OCI-LY7 (cell line): ENCODE data around the gene NEIL3. TPM values are rescaled to one million over a fixed set of nuclear protein-coding genes. Genes with fewer than 3 reads are reported as not detected.

Experiments
- BruUV-seq: library from RNA; stranded (reverse); fragments of 400-500 nt; replicated peaks from 2 replicates; lab custom pipeline; 2021; lab: Mats Ljungman, UMichigan
- CTCF ChIA-PET: fragments of 300-600 bp; sonication (Branson Sonifier 250); formaldehyde crosslinking; loops from one replicate; lab custom pipeline; 2022; ENCODE audit warnings: antibody characterized with exemption; ENCODE audit not compliant: unreplicated experiment; lab: Charles Lee
- POLR2A ChIA-PET: fragments of 300-600 bp; sonication (Branson Sonifier 250); formaldehyde crosslinking; loops from one replicate; lab custom pipeline; 2022; ENCODE audit warnings: antibody characterized with exemption; lab: Charles Lee
- DNase-seq: peaks from one replicate; pipeline ENCODE4 v3.0.0-alpha.2; 2015; ENCODE audit warnings: low spot score
- H2AFZ ChIP-seq: fragments of 200-600 bp; sonication (generic), shearing (Covaris generic); 2 replicates; pipeline ENCODE4 v1.6.1; 2014; ENCODE audit warnings: mild to moderate bottlenecking, antibody characterized with exemption, low read length, moderate library complexity
- H3K27ac ChIP-seq: fragments of 200-600 bp; sonication (generic); 2 replicates; pipeline ENCODE4 v1.5.1; 2014; ENCODE audit warnings: mixed run types, low read depth, mild to moderate bottlenecking, moderate library complexity, low read length, inconsistent platforms; ENCODE audit not compliant: poor library complexity, severe bottlenecking
- H3K36me3 ChIP-seq: fragments of 200-600 bp; sonication (generic); 2 replicates; pipeline ENCODE4 v1.6.1; 2014; ENCODE audit warnings: mild to moderate bottlenecking, antibody characterized with exemption, low read length, moderate library complexity, mixed read lengths; ENCODE audit not compliant: insufficient read depth
- H3K4me1 ChIP-seq: fragments of 200-600 bp; sonication (generic); 2 replicates; pipeline ENCODE4 v1.5.1; 2014; ENCODE audit warnings: mild to moderate bottlenecking, low read length; ENCODE audit not compliant: insufficient read depth, poor library complexity, severe bottlenecking
- H3K4me2 ChIP-seq: fragments of 200-600 bp; sonication (generic); 2 replicates; pipeline ENCODE4 v1.6.1; 2014; ENCODE audit warnings: mild to moderate bottlenecking, low read length
- H3K4me3 ChIP-seq: fragments of 200-600 bp; sonication (generic); 2 replicates; pipeline ENCODE4 v1.5.1; 2014; ENCODE audit warnings: mild to moderate bottlenecking, low read depth, low read length; ENCODE audit not compliant: poor library complexity, severe bottlenecking
- H3K79me2 ChIP-seq: fragments of 200-600 bp; sonication (generic); 2 replicates; pipeline ENCODE4 v1.6.1; 2016; ENCODE audit warnings: low read depth, mild to moderate bottlenecking, low read length, moderate library complexity, mixed read lengths; ENCODE audit not compliant: insufficient read depth
- H3K9me2 ChIP-seq: fragments of 200-600 bp; sonication (generic); 2 replicates; pipeline ENCODE4 v1.6.1; 2016; ENCODE audit warnings: mild to moderate bottlenecking, low read length, mixed read lengths; ENCODE audit not compliant: insufficient read depth
- H3K9me3 ChIP-seq: fragments of 200-600 bp; sonication (generic); 2 replicates; pipeline ENCODE4 v1.6.1; 2014; ENCODE audit warnings: mild to moderate bottlenecking, mixed run types, low read length, mixed read lengths
- H4K20me1 ChIP-seq: fragments of 200-600 bp; sonication (generic); 2 replicates; pipeline ENCODE4 v1.6.1; 2014; ENCODE audit warnings: mild to moderate bottlenecking, antibody characterized with exemption, low read length, moderate library complexity, mixed read lengths; ENCODE audit not compliant: insufficient read depth
- EZH2phosphoT487 ChIP-seq: fragments of 200-600 bp; sonication (generic); IDR thresholded peaks from 2 replicates; pipeline ENCODE4 v1.6.1; 2018; ENCODE audit warnings: low read depth, borderline replicate concordance, mild to moderate bottlenecking, mixed run types, antibody characterized with exemption, low read length, moderate library complexity, mixed read lengths
- intact Hi-C: fragments of 100-400 bp; cut with micrococcal nuclease; formaldehyde crosslinking; loops from one replicate; pipeline ENCODE4 v1.10.0; 2022; ENCODE audit not compliant: unreplicated experiment
- total RNA-seq, 2 experiments: library from RNA; depleted of rRNA in 1 of 2; stranded (reverse); fragments of >200 nt in 1 of 2; shearing (Covaris generic) in 1 of 2; gene quantifications; 2 replicates each; pipeline ENCODE4 v1.2.3, GENCODE V29; 2014 to 2022
- TF ChIP-seq, protein P1 (sequence below): fragments of 200-600 bp; sonication (generic); conservative IDR thresholded peaks from 2 replicates; pipeline ENCODE4 v1.5.1; 2014; ENCODE audit warnings: mild to moderate bottlenecking, antibody characterized with exemption, low read length, moderate library complexity, mixed read lengths

The NEIL3 gene
- total RNA-seq, 2 experiments from 2014 or later, result 19.1 to 22.9 TPM

DNA sequence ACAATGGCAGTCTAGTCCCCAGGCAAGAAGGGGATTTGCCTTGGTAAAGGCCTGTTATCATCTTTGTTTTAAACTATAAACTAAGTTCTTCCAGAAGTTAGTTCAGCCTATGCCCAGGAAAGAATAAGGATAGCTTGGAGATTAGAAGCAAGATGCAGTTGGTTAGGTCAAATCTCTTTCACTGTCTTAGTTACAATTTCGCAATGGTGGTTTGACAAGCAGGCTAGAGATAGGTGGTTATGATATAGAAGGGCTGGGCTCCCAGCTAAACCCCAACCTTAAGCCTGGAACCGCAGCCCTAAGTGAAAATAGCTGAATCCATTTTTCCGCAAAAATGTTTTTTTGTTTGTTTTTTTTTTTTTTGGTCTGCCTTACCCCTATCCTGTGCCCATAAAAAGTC lies 41.8 kb upstream of the NEIL3 start:
- no peak for TF ChIP-seq EZH2phosphoT487
- TF ChIP-seq, protein P1, sequence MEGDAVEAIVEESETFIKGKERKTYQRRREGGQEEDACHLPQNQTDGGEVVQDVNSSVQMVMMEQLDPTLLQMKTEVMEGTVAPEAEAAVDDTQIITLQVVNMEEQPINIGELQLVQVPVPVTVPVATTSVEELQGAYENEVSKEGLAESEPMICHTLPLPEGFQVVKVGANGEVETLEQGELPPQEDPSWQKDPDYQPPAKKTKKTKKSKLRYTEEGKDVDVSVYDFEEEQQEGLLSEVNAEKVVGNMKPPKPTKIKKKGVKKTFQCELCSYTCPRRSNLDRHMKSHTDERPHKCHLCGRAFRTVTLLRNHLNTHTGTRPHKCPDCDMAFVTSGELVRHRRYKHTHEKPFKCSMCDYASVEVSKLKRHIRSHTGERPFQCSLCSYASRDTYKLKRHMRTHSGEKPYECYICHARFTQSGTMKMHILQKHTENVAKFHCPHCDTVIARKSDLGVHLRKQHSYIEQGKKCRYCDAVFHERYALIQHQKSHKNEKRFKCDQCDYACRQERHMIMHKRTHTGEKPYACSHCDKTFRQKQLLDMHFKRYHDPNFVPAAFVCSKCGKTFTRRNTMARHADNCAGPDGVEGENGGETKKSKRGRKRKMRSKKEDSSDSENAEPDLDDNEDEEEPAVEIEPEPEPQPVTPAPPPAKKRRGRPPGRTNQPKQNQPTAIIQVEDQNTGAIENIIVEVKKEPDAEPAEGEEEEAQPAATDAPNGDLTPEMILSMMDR, result no peak
- POLR2A ChIA-PET, result interaction anchor here (0.8 to 2.2 kb wide), 2 partner anchors 14 to 17 kb away, joined by 4 to 9 read pairs; no protein-coding TSS in a partner anchor

DNA sequence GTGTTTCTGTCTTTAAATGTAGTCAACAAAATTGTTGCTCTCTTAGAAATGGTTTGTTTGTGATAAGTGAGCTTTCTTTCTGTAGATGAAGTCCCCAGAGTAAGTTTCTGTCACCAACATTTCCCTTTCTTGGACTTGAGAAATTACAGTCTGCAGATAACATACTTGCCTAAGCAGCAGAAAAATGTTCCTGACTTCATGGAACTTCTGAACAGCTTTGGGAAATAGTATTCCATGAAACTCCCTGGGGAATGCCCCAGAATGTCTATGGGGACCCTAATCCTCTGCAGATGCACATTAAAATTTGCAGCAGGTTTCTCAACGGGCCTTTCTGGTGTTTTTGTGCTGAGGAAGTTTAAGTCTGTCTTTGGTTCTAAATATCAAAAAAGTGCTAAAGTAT lies 38.6 kb upstream of the NEIL3 start:
- Histone ChIP-seq H3K27ac (no peak overlapping the region), H4K20me1 (no peaks in the 10 kb centered on the region), H3K36me3 (no peaks in the 10 kb centered on the region), H3K9me3 (no peaks in the 10 kb centered on the region), H2AFZ (no peak overlapping the region), H3K4me1 (no peaks in the 10 kb centered on the region), H3K79me2 (no peaks in the 10 kb centered on the region), H3K4me3 (no peak overlapping the region), H3K9me2 (no peaks in the 10 kb centered on the region), H3K4me2 (no peak overlapping the region)
- TF ChIP-seq, protein P1, result no peak
- TF ChIP-seq EZH2phosphoT487, result no peak
- DNase-seq, result no peak
- BruUV-seq, result no TSS peak
- POLR2A ChIA-PET, result no interaction called here
- intact Hi-C loops, result no loop called here
- CTCF ChIA-PET, result no interaction called here

More for the DNA sequence above, 41.8 kb upstream of the NEIL3 start:
- no peak for DNase-seq
- BruUV-seq, result no TSS peak
- no peak overlapping the region for H3K4me3 ChIP-seq
- H3K36me3 ChIP-seq, result no peaks in the 10 kb centered on the region
- no peak overlapping the region for H3K4me2 ChIP-seq
- no peaks in the 10 kb centered on the region for H3K79me2 ChIP-seq
- H2AFZ ChIP-seq, result no peak overlapping the region
- H4K20me1 ChIP-seq, result no peaks in the 10 kb centered on the region
- no peaks in the 10 kb centered on the region for H3K4me1 ChIP-seq
- H3K9me2 ChIP-seq, result no peaks in the 10 kb centered on the region
- no peaks in the 10 kb centered on the region for H3K9me3 ChIP-seq
- intact Hi-C loops, result no loop called here
- H3K27ac ChIP-seq, result no peak overlapping the region
- CTCF ChIA-PET, result no interaction called here

DNA sequence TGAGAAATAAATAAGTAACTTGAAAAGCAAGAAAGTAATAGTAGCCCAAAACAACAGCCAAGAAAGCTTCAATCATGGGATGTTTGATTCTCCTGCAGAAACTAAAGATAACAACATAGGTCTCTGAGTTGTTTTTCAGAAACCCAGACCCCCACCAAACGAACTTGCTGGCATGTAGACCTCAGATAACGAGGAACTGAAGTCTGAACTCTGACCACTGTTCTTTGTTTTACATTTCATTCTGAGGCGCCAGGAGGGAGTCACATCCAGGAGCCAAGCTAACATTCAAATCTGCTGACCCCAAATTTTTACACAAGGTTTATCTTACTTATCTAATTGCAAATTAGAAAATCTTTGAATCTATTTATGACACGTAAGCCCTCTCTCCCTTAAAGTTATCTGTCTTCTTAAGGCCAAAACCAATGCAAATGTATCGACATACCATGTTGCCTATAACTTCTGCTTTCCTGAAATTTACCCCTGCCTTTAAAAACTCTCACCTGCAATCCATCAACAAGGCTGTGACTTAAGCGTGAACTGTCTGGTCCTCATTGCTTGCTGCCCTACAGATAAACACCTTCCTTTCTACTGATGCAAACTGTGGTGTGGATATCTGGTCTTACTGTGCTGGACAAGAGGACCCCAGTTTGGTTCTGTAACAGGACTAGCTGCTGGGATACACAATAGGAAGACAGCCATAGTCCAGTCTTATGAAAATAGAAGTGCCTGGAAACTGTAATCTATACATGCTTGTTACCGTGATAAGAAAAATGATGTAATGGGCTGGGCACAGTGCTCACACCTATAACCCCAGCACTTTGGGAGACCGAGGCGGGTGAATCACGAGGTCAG lies 37.5 kb upstream of the NEIL3 start:
- Histone ChIP-seq H3K9me2 (no peaks in the 10 kb centered on the region), H3K27ac (no peak overlapping the region), H2AFZ (no peak overlapping the region), H3K4me1 (no peaks in the 10 kb centered on the region), H3K9me3 (no peaks in the 10 kb centered on the region), H3K4me3 (no peak overlapping the region), H3K36me3 (no peaks in the 10 kb centered on the region), H4K20me1 (no peaks in the 10 kb centered on the region), H3K4me2 (no peak overlapping the region), H3K79me2 (no peaks in the 10 kb centered on the region)
- ChIA-PET CTCF (no interaction called here), POLR2A (no interaction called here)
- BruUV-seq, result no TSS peak
- TF ChIP-seq, protein P1, result no peak
- no peak for TF ChIP-seq EZH2phosphoT487
- intact Hi-C loops, result no loop called here
- no peak for DNase-seq
